Body of pancreas (tissue), 4 donors: ENCODE data around the gene RPS26. TPM values are rescaled to one million over a fixed set of nuclear protein-coding genes. Genes with fewer than 3 reads are reported as not detected.
"Not testable (repeated sequence)": the region's sequence is repeated elsewhere in the genome, so short reads cannot be mapped to it uniquely, and the experiment has no call there.

Source experiments
- ATAC-seq: fragments of 150-250 bp; one replicate; pipeline ENCODE4 v1.9.1; 2016
- DNase-seq, 4 donors: peaks; one replicate each; pipeline ENCODE4 v3.0.0-alpha.2; 2019
- H3K27ac ChIP-seq, 4 donors: fragments of 200-600 bp; sonication (generic); 1 replicate in 3 of 4; 2 replicates in 1 of 4; pipeline versions ENCODE4 v1.5.1 to v1.6.1; 2016 to 2019; ENCODE audit warnings: mild to moderate bottlenecking in 1 of 4, mixed read lengths in 1 of 4, moderate library complexity in 1 of 4
- H3K27me3 ChIP-seq, 2 donors: fragments of 200-600 bp; sonication (generic); one replicate each; pipeline ENCODE4 v1.6.0; 2016; ENCODE audit warnings: mild to moderate bottlenecking in 1 of 2
- H3K36me3 ChIP-seq, 2 donors: fragments of 200-600 bp; sonication (generic); replicated peaks in 1 of 2; 2 replicates each; pipeline ENCODE4 v1.5.1; 2016; ENCODE audit warnings: low read depth in 2 of 2; ENCODE audit not compliant: insufficient read depth in 1 of 2
- H3K4me1 ChIP-seq: fragments of 200-600 bp; sonication (generic); one replicate; pipeline ENCODE4 v1.6.0; 2016
- H3K4me3 ChIP-seq, 2 donors: fragments of 200-600 bp; sonication (generic); 1 replicate in 1 of 2; 2 replicates in 1 of 2; pipeline ENCODE4 v1.5.1; 2016 to 2019
- H3K9me3 ChIP-seq, 3 donors: fragments of 200-600 bp; sonication (generic); 1 replicate in 2 of 3; 2 replicates in 1 of 3; pipeline ENCODE4 v1.5.1; 2016
- CTCF ChIP-seq, 7 experiments: fragments of 450-650 bp in 4 of 7; fragments of 200-600 bp in 3 of 7; sonication (generic) in 3 of 7; IDR thresholded peaks; one replicate each; pipeline ENCODE4 v1.5.1; 2016 to 2019; ENCODE audit warnings: antibody characterized with exemption in 7 of 7
- POLR2A ChIP-seq, 3 donors: fragments of 450-650 bp; IDR thresholded peaks; one replicate each; pipeline ENCODE4 v1.6.1; 2016; ENCODE audit warnings: antibody characterized with exemption in 3 of 3, mild to moderate bottlenecking in 2 of 3
- WGBS, 2 donors: methylation state at CpG; one replicate each; pipeline ENCODE4 v1.1.5; 2017; 5-methylcytosine and 5-hydroxymethylcytosine counted together
- intact Hi-C: fragments of 100-400 bp; cut with DNase I; formaldehyde crosslinking; loops from one replicate; pipeline ENCODE4 v1.15.1; 2023
- total RNA-seq, 2 donors: library from RNA; depleted of rRNA; stranded (reverse); fragments of >200 nt; gene quantifications; one replicate each; pipeline ENCODE4 v1.1.0, GENCODE V29; 2016

Gene RPS26
- total RNA-seq, 2 donors from 2014 or later, result 215 to 405 TPM

- Histone ChIP-seq H3K4me1 (peaks cover 21% of the 10 kb centered on the region), H3K4me3 (no peak overlapping the region), H3K27ac (no peak overlapping the region), H3K9me3 (no peaks in the 10 kb centered on the region), H3K27me3 (no peaks in the 10 kb centered on the region), H3K36me3 (peaks cover 3 to 10% of the 10 kb centered on the region in 2 donors)
- intact Hi-C loops, result no loop called here
- ATAC-seq (no peak), DNase-seq (no peak)
- TF ChIP-seq POLR2A (IDR thresholded peaks at IDR 0.05), result no peak
- TF ChIP-seq CTCF (IDR thresholded peaks at IDR 0.05), result no peak
- WGBS, 2 donors, result 93 to 100% methylated on average over 1 of the region's 1 CpG
Observed at GRCh38 chr12:56040151-56040550, 1.6 kb upstream of the RPS26 start.

- DNase-seq, result no peak
- WGBS, 2 donors, result 22 to 24% methylated on average over 14 of the region's 14 CpGs
- intact Hi-C loops, result no loop called here
Observed at GRCh38 chr12:56040963-56041551, 661 bp upstream of the RPS26 start.

GRCh38 chr12:56042430-56042813, 704 bp downstream of the RPS26 start:
- Histone ChIP-seq H3K4me1 (peaks cover 21% of the 10 kb centered on the region), H3K4me3 (peak overlapping the region; percentile 82 to 85), H3K36me3 (peaks cover 3 to 10% of the 10 kb centered on the region in 2 donors), H3K27ac (peak overlapping the region; percentile 91 to 97 (median 96))
- H3K9me3 ChIP-seq, ATAC-seq, H3K27me3 ChIP-seq, DNase-seq, intact Hi-C loops: not testable (repeated sequence)
- 0 to 1% methylated on average over 16 to 20 of the region's 20 CpGs for WGBS, 2 donors

More at GRCh38 chr12:56040963-56041551, 661 bp upstream of the RPS26 start:
- peak; percentile 0 for ATAC-seq
- TF ChIP-seq CTCF (IDR thresholded peaks at IDR 0.05) (no peak), POLR2A (IDR thresholded peaks at IDR 0.05) (no peak)
- Histone ChIP-seq H3K4me1 (peaks cover 21% of the 10 kb centered on the region), H3K9me3 (no peaks in the 10 kb centered on the region), H3K27ac (peak overlapping the region; percentile 91 to 97 (median 96)), H3K4me3 (no peak overlapping the region), H3K27me3 (no peaks in the 10 kb centered on the region), H3K36me3 (peaks cover 3 to 10% of the 10 kb centered on the region in 2 donors)

- peak overlapping the region; percentile 82 to 85 for H3K4me3 ChIP-seq
- intact Hi-C loops, result no loop called here
- DNase-seq (no peak), ATAC-seq (no peak)
- H3K4me1 ChIP-seq, result peaks cover 21% of the 10 kb centered on the region
- H3K9me3 ChIP-seq, result no peaks in the 10 kb centered on the region
- no peak for TF ChIP-seq CTCF (IDR thresholded peaks at IDR 0.05)
- no peak for TF ChIP-seq POLR2A (IDR thresholded peaks at IDR 0.05)
- 12 to 13% methylated on average over 9 of the region's 9 CpGs for WGBS, 2 donors
- no peaks in the 10 kb centered on the region for H3K27me3 ChIP-seq
- H3K27ac ChIP-seq, result peak overlapping the region in 3 of 4 donors; percentile 91 to 97 (median 96)
- H3K36me3 ChIP-seq, result peaks cover 3 to 10% of the 10 kb centered on the region in 2 donors
Observed at GRCh38 chr12:56042843-56043242, 1.1 kb downstream of the RPS26 start.

- no peaks in the 10 kb centered on the region for H3K27me3 ChIP-seq
- peaks cover 3 to 10% of the 10 kb centered on the region in 2 donors for H3K36me3 ChIP-seq
- WGBS, 2 donors, result 65 to 82% methylated on average over 9 of the region's 9 CpGs
- ATAC-seq (no peak), DNase-seq (no peak)
- peak overlapping the region in 1 of 4 donors; percentile 45 for H3K27ac ChIP-seq
- no peak overlapping the region for H3K4me3 ChIP-seq
- TF ChIP-seq CTCF (IDR thresholded peaks at IDR 0.05), result no peak
- no peak for TF ChIP-seq POLR2A (IDR thresholded peaks at IDR 0.05)
- intact Hi-C loops, result no loop called here
- peaks cover 13% of the 10 kb centered on the region for H3K4me1 ChIP-seq
- no peaks in the 10 kb centered on the region for H3K9me3 ChIP-seq
Observed at GRCh38 chr12:56046027-56046780, 4.5 kb downstream of the RPS26 start.
